ENCODE results near the gene STMN3. TPM values are rescaled to one million over a fixed set of nuclear protein-coding genes. Genes with fewer than 3 reads are reported as not detected.
"Not testable (repeated sequence)": the region's sequence is repeated elsewhere in the genome, so short reads cannot be mapped to it uniquely, and the experiment has no call there.

STMN3 gene
- total RNA-seq, 1 donor from 2014 or later: 12.1 TPM

DNA sequence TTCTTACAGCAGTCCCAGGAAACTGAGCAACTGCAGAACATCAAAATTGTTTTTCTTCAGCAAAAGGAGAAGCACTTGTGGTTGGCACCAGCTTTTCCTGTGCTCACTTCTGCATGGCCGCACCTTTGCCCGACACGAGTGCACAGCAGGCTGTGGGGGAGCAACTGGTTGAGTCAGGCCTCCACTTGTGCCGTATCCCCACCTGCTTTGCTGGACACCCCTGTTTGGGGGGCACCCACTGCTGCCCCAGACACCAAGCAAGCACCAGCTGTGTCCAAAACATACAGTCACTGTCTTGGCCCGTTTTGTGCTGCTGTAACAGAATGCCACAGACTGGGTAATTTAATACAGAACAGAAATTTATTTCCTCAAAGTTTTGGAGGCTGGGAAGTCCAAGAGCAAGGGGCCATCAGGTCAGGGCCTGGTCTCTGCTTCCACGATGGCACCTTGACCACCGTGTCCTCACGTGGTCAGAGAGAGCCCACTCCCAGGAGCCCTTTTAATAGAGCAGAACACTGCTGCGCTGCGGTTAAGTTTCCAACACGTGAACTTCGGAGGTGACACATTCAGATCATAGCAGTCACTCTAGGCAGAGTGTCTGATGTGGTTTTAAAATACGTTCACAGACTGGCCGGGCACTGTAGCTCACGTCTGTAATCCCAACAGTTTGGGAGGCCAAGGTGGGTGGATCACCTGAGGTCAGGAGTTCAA lies 17.6 kb downstream of the STMN3 start:
- Histone ChIP-seq H3K4me1 (peaks cover 48% of the 10 kb centered on the region), H3K9me3 (no peaks in the 10 kb centered on the region), H3K4me3 (no peak overlapping the region), H3K36me3 (no peaks in the 10 kb centered on the region), H3K27ac (peak overlapping the region; percentile 72), H3K27me3 (ENCODE audit: low read depth) (no peaks in the 10 kb centered on the region)
- TF ChIP-seq, protein P1, sequence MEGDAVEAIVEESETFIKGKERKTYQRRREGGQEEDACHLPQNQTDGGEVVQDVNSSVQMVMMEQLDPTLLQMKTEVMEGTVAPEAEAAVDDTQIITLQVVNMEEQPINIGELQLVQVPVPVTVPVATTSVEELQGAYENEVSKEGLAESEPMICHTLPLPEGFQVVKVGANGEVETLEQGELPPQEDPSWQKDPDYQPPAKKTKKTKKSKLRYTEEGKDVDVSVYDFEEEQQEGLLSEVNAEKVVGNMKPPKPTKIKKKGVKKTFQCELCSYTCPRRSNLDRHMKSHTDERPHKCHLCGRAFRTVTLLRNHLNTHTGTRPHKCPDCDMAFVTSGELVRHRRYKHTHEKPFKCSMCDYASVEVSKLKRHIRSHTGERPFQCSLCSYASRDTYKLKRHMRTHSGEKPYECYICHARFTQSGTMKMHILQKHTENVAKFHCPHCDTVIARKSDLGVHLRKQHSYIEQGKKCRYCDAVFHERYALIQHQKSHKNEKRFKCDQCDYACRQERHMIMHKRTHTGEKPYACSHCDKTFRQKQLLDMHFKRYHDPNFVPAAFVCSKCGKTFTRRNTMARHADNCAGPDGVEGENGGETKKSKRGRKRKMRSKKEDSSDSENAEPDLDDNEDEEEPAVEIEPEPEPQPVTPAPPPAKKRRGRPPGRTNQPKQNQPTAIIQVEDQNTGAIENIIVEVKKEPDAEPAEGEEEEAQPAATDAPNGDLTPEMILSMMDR (IDR thresholded peaks at IDR 0.05): no peak
- DNase-seq: peak; percentile 69
- peak; percentile 41 to 43 for ATAC-seq
- intact Hi-C loops (cut with DNase I): no loop called here

DNA sequence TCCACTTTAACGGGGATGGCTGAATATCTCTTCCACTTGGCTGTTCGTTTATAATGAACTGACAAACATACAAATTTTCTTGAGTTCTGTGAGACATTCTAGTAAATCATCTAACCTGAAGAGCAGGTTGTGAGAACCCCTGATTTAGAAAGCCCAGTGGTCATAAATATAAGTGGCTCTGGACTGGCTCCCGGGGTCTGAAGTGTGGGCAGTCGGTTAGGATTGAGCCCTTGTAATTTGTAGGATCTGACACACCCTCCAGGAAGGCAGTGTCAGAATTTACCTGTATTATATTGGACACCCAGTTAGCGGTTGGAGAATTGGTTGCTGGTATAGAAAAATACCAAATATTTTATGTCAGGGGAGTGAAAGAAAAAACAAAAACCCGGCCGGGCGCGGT lies 19.5 kb downstream of the STMN3 start:
- ATAC-seq: peak in 1 of 2 donors; percentile 52
- TF ChIP-seq, protein P1 (IDR thresholded peaks at IDR 0.05): no peak
- no peak for DNase-seq
- Histone ChIP-seq H3K9me3 (no peaks in the 10 kb centered on the region), H3K4me1 (peaks cover 41% of the 10 kb centered on the region), H3K27ac (no peak overlapping the region), H3K4me3 (no peak overlapping the region), H3K27me3 (ENCODE audit: low read depth) (no peaks in the 10 kb centered on the region), H3K36me3 (no peaks in the 10 kb centered on the region)
- intact Hi-C loops (cut with DNase I): no loop called here

DNA sequence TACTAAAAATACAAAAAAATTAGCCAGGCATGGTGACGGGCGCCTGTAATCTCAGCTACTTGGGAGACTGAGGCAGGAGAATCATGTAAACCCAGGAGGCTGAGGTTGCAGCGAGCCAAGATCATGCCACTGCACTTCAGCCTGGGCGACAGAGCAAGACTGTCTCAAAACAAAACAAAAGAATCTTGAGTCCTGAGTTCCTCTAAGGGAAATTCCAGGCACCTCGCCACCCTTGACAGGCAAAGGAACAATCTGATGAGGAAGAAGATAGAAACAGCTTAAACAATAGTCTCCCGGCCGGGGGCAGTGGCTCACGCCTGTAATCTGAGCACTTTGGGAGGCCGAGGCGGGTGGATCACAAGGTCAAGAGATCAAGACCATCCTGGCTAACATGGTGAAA lies 21.8 kb downstream of the STMN3 start:
- Histone ChIP-seq H3K27ac (peak overlapping the region; percentile 50), H3K4me1 (peaks cover 33% of the 10 kb centered on the region)
- H3K27me3 ChIP-seq (ENCODE audit: low read depth); intact Hi-C loops (cut with DNase I); H3K9me3 ChIP-seq; ATAC-seq; H3K36me3 ChIP-seq; DNase-seq; H3K4me3 ChIP-seq: not testable (repeated sequence)

DNA sequence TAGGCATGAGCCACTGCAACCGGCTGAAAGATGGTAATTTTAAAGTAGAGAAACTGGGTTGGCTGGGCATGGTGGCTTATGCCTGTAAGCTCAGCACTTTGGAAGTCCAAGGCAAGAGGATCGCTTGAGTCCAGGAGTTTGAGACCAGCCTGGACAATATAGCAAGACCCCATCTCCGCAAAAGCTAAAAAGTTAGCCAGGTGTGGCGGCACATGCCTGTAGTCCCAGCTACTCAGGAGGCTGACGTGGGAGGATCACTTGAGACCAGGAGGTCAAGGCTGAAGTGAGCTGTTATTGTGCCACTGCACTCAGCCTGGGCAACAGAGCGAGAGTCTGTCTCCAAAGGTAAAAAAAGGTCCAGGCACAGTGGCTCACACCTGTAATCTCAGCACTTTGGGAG lies 22.3 kb downstream of the STMN3 start:
- ATAC-seq; H3K27me3 ChIP-seq (ENCODE audit: low read depth); H3K36me3 ChIP-seq; H3K4me3 ChIP-seq; intact Hi-C loops (cut with DNase I); H3K9me3 ChIP-seq: not testable (repeated sequence)
- Histone ChIP-seq H3K27ac (peak overlapping the region; percentile 50), H3K4me1 (peaks cover 32% of the 10 kb centered on the region)
- peak; percentile 1 for DNase-seq

DNA sequence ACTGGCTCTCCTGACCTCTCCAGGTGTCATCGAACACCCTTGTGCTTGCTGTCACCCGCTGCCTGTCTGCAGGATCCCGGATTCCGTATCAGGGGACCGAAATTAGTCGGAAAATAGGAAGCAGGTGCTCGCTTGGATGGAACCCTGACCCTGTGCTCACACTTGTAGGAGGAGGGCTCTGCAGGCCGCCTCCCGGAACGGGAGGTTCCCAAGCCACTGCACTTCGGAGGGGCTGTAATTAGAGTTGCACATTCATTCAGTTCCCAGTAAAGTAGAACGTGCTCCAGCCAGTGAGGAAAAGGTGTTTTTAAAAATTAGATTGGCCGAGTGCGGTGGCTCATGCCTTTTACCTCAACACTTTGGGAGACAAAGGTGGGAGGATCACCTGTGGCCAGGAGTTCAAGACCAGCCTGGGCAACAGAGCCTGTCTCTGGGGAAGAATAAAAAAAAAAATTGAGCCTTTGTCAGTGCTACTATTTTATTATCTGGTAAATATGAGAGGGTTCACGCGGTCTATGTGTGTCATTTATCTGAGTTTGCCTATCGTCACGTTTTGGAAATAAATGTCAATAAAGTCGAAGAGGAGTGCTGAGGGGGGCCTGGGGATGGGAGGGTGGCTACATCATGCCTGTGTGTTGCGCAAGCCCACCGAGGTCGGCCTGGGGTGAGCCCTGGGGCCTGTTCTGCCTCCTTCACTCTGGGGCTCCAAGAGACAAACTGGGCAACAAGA lies 24.8 kb downstream of the STMN3 start:
- peak; percentile 65 for DNase-seq
- ATAC-seq: peak; percentile 67 to 75
- Histone ChIP-seq H3K36me3 (no peaks in the 10 kb centered on the region), H3K27ac (peak overlapping the region; percentile 96), H3K4me1 (peaks cover 27% of the 10 kb centered on the region), H3K4me3 (peak overlapping the region; percentile 98), H3K27me3 (ENCODE audit: low read depth) (no peaks in the 10 kb centered on the region), H3K9me3 (no peaks in the 10 kb centered on the region)
- intact Hi-C loops (cut with DNase I): no loop called here
- TF ChIP-seq, protein P1 (IDR thresholded peaks at IDR 0.05): no peak

DNA sequence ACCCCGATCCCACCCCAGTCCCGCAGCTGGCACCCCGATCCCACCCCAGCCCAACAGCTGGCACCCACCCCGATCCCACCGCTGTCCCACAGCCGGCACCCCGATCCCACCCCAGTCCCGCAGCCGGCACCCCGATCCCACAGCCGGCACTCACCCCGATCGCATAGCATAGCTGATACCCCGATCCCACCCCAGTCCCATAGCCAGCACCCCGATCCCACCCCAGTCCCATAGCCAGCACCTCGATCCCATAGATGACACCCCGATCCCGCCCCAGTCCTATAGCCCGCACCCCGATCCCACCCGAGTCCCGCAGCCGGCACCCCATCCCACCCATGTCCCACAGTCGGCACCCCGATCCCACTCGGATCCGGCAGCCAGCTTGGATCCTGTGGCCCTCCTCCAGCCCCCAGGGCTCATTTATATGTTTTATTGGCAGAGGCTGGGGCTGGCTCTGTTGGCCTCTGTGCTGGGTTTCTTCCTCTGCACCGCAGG lies 25.4 kb downstream of the STMN3 start:
- H3K27me3 ChIP-seq (ENCODE audit: low read depth): no peaks in the 10 kb centered on the region
- intact Hi-C loops (cut with DNase I): no loop called here
- peak; percentile 4 to 18 for ATAC-seq
- peak overlapping the region; percentile 96 for H3K27ac ChIP-seq
- H3K9me3 ChIP-seq: no peaks in the 10 kb centered on the region
- peaks cover 27% of the 10 kb centered on the region for H3K4me1 ChIP-seq
- TF ChIP-seq, protein P1 (IDR thresholded peaks at IDR 0.05): no peak
- H3K36me3 ChIP-seq: no peaks in the 10 kb centered on the region
- DNase-seq: no peak
- H3K4me3 ChIP-seq: peak overlapping the region; percentile 98

All from lower lobe of right lung (tissue), 2 donors.